ENCODE data around the gene CMTR1. TPM values are rescaled to one million over a fixed set of nuclear protein-coding genes. Genes with fewer than 3 reads are reported as not detected.

The CMTR1 gene
- total and polyA plus RNA-seq, 10 of the 15 experiments (the other 5 are each of a cell fraction or from before 2014, with no cell fraction given): 2.7 to 67.0 (median 46.2) TPM

DNA sequence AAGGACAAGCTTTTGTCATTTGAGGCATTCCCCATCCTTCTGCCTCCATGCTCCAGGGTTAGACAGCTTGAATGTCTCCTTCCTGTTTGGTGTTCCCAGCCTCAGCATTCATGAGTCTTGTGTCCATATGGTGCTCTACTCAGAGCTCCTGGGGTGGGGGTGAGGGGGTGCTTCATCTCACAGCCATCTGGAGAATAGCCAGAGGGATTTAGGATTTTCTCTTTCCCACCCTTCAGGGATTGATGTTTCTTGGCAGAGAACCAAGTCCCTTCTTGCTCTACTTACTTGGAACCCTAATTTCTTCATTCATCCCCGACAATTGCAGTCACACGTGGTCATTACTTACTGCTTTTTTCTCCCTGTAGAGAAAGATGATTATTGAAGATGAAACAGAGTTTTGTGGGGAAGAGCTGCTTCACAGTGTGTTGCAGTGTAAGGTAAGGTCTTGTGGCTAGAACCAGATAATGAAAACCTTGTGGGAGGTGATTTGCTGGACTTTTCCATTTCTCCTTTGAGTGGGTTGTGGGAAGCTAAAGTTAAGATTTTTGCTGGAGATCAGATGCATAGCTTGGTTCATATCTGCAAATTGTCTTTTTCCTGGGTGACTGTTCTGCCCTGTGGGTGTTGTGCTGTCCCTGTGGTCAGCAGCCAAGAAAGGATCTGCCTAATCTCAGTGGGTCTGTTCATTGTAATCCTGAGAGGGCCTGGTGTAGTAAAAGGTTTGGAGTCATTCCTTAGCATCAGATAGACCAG lies 18.6 kb downstream of the CMTR1 start:
- POLR2A ChIA-PET: no interaction called here

More for the DNA sequence above, 18.6 kb downstream of the CMTR1 start:
- DNase-seq (ENCODE audit: low read depth, low spot score): no peak
- no peak overlapping the region for H3K4me2 ChIP-seq (ENCODE audit: control insufficient read depth, insufficient read depth)
- no peak for FAIRE-seq
- H2AFZ ChIP-seq (ENCODE audit: control insufficient read depth, low read depth, low read length): no peak overlapping the region
- WGBS (ENCODE audit: insufficient coverage, insufficient replicate concordance, low lambda C conversion rate, missing lambda C conversion rate): 94% methylated on average over 2 of the region's 2 CpGs
- peaks cover 17 to 52% of the 10 kb centered on the region in 2 experiments for H3K36me3 ChIP-seq (ENCODE audit: control insufficient read depth in 2 of 2, insufficient read depth in 2 of 2, low read length in 1 of 2)
- BruUV-seq (replicated peaks): no TSS peak
- no peaks in the 10 kb centered on the region for H3K4me1 ChIP-seq (ENCODE audit: control insufficient read depth, insufficient read depth, low read length)
- intact Hi-C loops (cut with micrococcal nuclease; ENCODE audit: unreplicated experiment): no loop called here
- H3K9me3 ChIP-seq (replicated peaks; ENCODE audit: control insufficient read depth, insufficient read depth, low read length): no peaks in the 10 kb centered on the region
- H3K9ac ChIP-seq (ENCODE audit: control insufficient read depth, insufficient read depth, low read length): no peak overlapping the region
- H3K79me2 ChIP-seq (ENCODE audit: control insufficient read depth, insufficient read depth, low read length): no peaks in the 10 kb centered on the region
- TF ChIP-seq KLF5 (IDR thresholded peaks at IDR 0.05; ENCODE audit: partially characterized antibody) (no peak), BRCA1 (IDR thresholded peaks at IDR 0.05; ENCODE audit: low read depth, low read length) (no peak), ASH2L (IDR thresholded peaks at IDR 0.05; ENCODE audit: borderline replicate concordance, low read depth) (no peak), CHD4 (IDR thresholded peaks at IDR 0.05) (no peak), TCF12 (IDR thresholded peaks at IDR 0.05; ENCODE audit: low read depth, low read length) (no peak)
- TF ChIP-seq, protein P1, sequence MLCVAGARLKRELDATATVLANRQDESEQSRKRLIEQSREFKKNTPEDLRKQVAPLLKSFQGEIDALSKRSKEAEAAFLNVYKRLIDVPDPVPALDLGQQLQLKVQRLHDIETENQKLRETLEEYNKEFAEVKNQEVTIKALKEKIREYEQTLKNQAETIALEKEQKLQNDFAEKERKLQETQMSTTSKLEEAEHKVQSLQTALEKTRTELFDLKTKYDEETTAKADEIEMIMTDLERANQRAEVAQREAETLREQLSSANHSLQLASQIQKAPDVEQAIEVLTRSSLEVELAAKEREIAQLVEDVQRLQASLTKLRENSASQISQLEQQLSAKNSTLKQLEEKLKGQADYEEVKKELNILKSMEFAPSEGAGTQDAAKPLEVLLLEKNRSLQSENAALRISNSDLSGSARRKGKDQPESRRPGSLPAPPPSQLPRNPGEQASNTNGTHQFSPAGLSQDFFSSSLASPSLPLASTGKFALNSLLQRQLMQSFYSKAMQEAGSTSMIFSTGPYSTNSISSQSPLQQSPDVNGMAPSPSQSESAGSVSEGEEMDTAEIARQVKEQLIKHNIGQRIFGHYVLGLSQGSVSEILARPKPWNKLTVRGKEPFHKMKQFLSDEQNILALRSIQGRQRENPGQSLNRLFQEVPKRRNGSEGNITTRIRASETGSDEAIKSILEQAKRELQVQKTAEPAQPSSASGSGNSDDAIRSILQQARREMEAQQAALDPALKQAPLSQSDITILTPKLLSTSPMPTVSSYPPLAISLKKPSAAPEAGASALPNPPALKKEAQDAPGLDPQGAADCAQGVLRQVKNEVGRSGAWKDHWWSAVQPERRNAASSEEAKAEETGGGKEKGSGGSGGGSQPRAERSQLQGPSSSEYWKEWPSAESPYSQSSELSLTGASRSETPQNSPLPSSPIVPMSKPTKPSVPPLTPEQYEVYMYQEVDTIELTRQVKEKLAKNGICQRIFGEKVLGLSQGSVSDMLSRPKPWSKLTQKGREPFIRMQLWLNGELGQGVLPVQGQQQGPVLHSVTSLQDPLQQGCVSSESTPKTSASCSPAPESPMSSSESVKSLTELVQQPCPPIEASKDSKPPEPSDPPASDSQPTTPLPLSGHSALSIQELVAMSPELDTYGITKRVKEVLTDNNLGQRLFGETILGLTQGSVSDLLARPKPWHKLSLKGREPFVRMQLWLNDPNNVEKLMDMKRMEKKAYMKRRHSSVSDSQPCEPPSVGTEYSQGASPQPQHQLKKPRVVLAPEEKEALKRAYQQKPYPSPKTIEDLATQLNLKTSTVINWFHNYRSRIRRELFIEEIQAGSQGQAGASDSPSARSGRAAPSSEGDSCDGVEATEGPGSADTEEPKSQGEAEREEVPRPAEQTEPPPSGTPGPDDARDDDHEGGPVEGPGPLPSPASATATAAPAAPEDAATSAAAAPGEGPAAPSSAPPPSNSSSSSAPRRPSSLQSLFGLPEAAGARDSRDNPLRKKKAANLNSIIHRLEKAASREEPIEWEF (IDR thresholded peaks at IDR 0.05; ENCODE audit: insufficient replicate concordance, low read depth, low read length): no peak
- TF ChIP-seq, protein P2, sequence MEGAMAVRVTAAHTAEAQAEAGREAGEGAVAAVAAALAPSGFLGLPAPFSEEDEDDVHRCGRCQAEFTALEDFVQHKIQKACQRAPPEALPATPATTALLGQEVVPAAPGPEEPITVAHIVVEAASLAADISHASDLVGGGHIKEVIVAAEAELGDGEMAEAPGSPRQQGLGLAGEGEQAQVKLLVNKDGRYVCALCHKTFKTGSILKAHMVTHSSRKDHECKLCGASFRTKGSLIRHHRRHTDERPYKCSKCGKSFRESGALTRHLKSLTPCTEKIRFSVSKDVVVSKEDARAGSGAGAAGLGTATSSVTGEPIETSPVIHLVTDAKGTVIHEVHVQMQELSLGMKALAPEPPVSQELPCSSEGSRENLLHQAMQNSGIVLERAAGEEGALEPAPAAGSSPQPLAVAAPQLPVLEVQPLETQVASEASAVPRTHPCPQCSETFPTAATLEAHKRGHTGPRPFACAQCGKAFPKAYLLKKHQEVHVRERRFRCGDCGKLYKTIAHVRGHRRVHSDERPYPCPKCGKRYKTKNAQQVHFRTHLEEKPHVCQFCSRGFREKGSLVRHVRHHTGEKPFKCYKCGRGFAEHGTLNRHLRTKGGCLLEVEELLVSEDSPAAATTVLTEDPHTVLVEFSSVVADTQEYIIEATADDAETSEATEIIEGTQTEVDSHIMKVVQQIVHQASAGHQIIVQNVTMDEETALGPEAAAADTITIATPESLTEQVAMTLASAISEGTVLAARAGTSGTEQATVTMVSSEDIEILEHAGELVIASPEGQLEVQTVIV (IDR thresholded peaks at IDR 0.05; ENCODE audit: borderline replicate concordance, partially characterized antibody): no peak
- no peak overlapping the region for H3K4me3 ChIP-seq
- ChIA-PET RAD21 (ENCODE audit: unreplicated experiment) (no interaction called here), SMC1A (ENCODE audit: uncharacterized antibody, unreplicated experiment) (interaction anchor here (0.6 to 1.5 kb wide), 4 partner anchors 18 to 582 kb away, joined by 3 read pairs; partner anchors contain the start of gene CMTR1), CTCF (interaction anchor here (0.6 to 0.7 kb wide), 2 partner anchors 16 to 20 kb away, joined by 3 to 4 read pairs; no protein-coding TSS in a partner anchor)
- no peaks in the 10 kb centered on the region for H4K20me1 ChIP-seq (ENCODE audit: control insufficient read depth, insufficient read depth)
- in situ Hi-C loops (cut with MboI): no loop called here
- no peak overlapping the region for H3K27ac ChIP-seq (ENCODE audit: control insufficient read depth, insufficient read depth)
- no peaks in the 10 kb centered on the region for H3K27me3 ChIP-seq (replicated peaks in 1 of 2; ENCODE audit: control insufficient read depth in 2 of 2, insufficient read depth in 2 of 2, low read length in 1 of 2)
- ATAC-seq: no peak

All from GM12878 (cell line).